ENCODE measurements around the gene TMEM233.

DNA sequence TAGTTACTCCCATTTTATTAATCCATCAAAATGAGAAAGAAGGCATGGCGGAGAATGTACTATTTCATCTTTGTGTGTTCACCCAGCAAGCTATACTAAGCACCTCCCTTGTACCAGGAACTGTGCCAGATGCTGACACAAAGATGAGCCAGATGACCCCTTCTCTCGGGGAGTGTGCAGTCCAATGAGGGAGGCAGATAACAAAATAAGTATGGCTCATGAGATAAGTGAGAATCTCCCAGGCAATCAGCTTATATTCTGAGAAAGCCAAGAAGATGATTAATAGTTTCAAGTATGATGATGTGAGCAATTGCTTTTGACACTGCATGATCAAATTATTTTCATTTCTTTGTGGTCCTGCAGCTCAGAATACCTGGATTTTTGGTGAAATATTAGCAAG, 1.3 kb upstream of the TMEM233 start:
- TF ChIP-seq, protein P1, sequence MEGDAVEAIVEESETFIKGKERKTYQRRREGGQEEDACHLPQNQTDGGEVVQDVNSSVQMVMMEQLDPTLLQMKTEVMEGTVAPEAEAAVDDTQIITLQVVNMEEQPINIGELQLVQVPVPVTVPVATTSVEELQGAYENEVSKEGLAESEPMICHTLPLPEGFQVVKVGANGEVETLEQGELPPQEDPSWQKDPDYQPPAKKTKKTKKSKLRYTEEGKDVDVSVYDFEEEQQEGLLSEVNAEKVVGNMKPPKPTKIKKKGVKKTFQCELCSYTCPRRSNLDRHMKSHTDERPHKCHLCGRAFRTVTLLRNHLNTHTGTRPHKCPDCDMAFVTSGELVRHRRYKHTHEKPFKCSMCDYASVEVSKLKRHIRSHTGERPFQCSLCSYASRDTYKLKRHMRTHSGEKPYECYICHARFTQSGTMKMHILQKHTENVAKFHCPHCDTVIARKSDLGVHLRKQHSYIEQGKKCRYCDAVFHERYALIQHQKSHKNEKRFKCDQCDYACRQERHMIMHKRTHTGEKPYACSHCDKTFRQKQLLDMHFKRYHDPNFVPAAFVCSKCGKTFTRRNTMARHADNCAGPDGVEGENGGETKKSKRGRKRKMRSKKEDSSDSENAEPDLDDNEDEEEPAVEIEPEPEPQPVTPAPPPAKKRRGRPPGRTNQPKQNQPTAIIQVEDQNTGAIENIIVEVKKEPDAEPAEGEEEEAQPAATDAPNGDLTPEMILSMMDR (IDR thresholded peaks at IDR 0.05; ENCODE audit: borderline replicate concordance, extremely low read depth, low read length, poor library complexity, severe bottlenecking), result no peak
- TF ChIP-seq EZH2 (IDR thresholded peaks at IDR 0.05; ENCODE audit: borderline replicate concordance, low read depth, low read length, severe bottlenecking), result no peak

Measured in DND-41 (cell line).